GM21390 (cell line): ENCODE data around the gene PARP1.
"Not testable (repeated sequence)": the region's sequence is repeated elsewhere in the genome, so short reads cannot be mapped to it uniquely, and the experiment has no call there.

ENCODE experiments used
- ATAC-seq: cut with Tn5 transposase; IDR thresholded peaks from one replicate; pipeline ENCODE4 v1.9.1; 2021; ENCODE audit not compliant: unreplicated experiment

Gene PARP1

GRCh38 chr1:226429858-226430715 is 22.2 kb upstream of the PARP1 start:
- ATAC-seq = no peak

GRCh38 chr1:226428791-226429461 is 21.0 kb upstream of the PARP1 start:
- ATAC-seq = no peak

DNA sequence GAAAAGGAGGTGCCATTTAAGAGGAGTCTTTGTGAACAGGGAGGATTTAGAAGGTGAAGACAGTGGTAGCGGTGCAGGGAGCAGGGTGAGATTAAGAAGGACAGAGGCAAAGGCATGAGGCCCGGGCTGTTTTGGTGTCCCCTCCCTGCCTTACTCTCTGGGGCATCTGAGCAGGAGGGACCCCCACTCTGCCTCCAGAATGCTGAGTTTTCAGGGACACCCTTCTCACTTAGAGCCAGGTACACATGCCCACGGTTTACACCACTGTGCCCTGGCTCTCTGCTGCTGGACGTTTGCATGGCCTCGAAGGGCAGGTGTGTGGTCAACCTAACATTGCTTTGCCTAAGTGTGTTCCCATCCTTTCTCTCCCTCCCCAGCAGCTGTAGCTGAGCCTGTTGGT is 20.5 kb upstream of the PARP1 start:
- ATAC-seq = no peak

GRCh38 chr1:226427131-226427530 is 19.2 kb upstream of the PARP1 start:
- ATAC-seq = no peak

DNA sequence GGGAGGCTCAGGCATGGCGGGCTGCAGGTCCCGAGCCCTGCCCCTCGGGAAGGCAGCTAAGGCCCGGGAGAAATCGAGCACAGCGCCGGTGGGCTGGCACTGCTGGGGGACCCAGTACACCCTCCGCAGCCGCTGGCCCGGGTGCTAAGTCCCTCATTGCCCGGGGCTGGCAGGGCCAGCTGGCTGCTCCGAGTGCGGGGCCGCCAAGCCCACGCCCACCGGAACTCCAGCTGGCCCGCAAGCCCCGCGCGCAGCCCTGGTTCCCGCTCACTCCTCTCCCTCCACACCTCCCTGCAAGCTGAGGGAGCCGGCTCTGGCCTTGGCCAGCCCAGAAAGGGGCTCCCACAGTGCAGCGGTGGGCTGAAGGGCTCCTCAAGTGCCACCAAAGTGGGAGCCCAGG is 18.5 kb upstream of the PARP1 start:
- ATAC-seq = not testable (repeated sequence)

- peak; percentile 57 for ATAC-seq
Measured at GRCh38 chr1:226425431-226426031, 17.6 kb upstream of the PARP1 start.

DNA sequence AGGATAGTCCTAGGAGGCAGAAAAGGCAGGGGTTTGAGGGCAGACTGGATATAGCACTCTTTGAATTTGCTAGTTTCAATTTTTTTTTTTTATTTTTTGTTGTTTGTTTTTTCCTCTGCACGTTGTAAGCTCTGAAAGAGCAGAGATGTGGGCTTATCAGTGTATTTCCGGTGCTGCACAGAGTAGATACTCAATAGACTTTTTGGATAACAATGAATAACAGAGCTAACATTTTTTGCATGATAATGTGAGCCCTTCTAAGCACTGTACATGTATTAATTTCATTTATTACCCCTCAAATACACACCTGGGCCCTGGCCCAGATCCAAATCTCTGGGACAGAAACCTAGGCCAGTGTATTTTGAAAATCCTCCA is 17.1 kb upstream of the PARP1 start:
- ATAC-seq = peak; percentile 41

GRCh38 chr1:226424221-226425003 is 16.5 kb upstream of the PARP1 start:
- peak; percentile 8 for ATAC-seq

DNA sequence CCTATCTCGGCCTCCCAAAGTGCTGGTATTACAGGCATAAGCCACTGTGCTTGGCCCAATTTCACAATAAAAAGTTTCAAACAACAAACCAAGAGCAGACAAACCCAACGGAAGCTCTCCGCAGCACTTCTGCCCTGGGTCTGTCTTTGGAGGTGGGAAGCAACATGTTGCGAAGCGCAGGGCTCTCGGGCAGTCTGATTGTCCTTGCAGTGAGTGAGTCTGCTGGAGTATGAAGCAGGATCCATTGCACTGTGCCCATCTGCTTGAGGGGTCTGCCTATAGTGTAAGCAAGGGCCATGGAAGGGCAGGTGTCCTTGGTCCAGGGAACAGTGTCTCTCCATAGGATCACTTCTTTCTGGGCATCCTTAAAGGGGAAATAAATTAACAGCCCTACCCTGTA is 14.6 kb upstream of the PARP1 start:
- no peak for ATAC-seq

DNA sequence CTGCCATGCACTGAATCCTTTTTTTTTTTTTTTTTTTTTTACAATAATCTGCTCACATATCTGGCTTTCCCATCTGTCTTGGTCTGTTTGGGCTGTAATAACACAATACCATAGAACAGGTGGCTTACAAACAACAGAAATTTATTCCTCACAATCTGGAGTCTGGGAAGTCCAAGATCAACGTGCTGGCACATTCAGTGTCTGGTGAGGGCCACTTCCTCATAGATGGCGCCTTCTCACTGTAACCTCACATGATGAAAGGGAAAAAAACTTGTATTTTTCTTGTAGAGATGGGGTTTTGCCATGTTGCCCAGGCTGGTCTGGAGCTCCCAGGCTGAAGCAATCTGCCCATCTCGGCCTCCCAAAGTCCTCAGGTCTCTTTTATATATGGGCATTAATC is 13.0 kb upstream of the PARP1 start:
- ATAC-seq = no peak

GRCh38 chr1:226420328-226420727 is 12.4 kb upstream of the PARP1 start:
- no peak for ATAC-seq

- ATAC-seq = no peak
Measured at GRCh38 chr1:226419284-226420029, 11.6 kb upstream of the PARP1 start.

DNA sequence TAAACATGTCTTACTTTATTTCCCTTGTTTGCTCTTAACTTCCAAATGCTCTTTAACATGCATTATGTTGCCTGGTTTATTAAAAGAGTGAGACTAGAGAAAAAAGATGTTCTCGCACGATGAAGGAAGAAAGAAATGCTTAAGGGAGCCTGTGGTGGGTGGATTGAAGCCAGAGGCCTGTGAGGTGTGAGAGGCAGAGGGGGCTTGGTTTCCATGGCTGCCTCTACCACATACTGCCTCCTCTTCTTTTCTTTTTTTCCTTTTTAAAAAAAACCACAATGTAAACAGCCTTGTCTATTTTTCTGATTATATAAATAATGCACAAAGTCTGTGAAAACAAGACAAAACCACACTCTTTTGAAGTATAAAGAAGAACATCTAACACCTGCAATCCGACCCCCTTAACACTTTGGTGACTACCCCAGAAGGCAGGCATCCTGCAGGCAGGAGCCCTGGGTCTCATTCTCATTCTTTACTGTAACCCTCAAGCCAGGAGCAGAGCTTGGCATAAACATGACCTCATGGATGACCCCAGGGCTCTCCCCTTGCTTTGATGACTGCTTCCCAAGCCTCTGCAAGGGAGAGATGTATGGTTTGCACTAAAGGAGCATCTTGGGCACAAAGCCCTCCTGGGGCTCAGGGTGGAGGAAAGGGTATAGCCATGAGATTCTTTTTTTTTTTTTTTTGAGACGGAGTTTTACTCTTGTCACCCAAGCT is 10.1 kb upstream of the PARP1 start:
- no peak for ATAC-seq

GRCh38 chr1:226417350-226417749 is 9.5 kb upstream of the PARP1 start:
- no peak for ATAC-seq

DNA sequence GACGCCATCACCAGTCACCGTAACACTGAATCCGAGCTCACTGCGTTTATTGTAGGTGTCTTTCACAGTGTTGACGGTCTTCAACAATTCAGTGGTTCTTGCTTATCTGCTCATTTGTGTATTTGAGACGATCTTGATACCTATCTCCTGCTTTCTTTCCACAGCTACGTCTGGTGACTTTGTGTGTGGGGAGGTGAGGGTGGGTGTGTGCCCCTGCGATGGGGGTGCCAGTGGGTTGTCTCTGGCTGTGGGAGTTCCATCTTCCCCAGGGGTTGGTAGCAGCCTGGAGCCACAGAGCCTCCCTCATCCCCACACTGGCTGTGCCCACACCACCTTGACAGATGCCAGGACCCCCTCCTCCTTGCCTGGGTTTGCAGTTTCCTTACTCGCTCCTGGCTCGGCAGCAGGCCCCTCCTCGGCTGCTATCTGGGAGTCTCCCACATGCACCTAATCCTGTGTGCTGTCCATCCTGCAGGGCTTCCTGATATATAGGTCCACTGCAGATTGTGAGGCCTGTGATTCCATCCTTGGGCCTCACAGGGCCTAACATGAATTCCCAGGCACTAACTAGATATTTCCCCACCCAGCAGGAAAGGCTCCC is 6.3 kb upstream of the PARP1 start:
- ATAC-seq = no peak

DNA sequence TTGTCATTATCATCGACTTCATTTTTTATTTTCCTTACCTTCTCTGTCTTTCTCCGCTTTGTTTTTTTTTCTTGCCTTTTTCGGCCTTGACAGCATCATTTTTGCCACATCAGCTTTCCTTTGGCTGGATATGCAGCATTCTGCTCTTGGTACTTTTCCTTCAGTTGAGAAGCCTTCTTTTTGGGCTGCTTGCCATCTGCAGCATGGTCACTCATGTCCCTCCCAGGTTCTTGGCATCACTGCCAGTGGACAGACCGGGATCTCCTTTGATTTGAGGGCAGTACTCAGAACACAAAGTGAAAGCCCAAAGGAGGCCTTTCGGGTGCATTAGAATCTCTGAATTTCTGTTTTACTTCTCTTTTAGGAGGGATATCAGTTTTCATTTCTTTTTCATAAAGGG is 3.7 kb upstream of the PARP1 start:
- ATAC-seq = no peak

DNA sequence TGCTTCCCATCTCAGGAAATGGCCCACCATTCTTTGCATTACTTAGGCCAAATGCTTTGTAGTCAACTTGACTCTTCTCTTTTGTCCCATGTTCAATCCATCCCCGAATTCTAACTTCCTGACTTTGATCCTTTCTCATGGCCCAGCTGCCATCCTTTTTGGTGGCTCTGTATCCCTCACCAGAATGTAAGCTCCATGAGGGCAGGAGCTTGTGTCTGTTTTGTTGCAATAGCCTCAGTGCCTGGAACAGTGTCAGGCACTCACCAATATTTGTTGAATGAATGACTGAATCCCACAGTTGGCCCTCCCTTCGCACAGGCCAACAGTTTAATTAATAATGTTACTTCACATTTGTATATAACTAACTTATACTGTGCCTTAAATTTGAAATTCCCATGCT is 3.1 kb upstream of the PARP1 start:
- ATAC-seq = no peak

DNA sequence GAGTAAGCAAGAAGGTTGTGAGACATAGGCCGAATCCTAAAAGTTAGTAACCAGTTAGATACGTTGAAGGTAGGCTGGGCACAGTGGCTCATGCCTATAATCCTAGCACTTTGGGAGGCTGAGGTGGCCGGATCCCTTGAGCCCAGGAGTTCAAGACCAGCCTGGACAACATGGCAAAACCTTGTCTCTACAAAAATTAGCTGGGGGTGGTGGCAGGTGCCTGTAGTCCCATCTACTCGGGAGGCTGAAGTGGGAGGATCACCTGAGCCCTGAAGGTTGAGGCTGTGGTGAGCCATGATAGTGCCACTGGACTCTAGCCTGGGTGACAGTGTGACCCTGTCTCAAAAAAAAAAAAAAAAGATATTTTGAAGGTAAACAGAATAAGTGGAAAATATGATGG is 1.5 kb upstream of the PARP1 start:
- ATAC-seq = no peak

- no peak for ATAC-seq
Measured at GRCh38 chr1:226408285-226409184, 642 bp upstream of the PARP1 start.
